ENCODE data around the gene ZNF23. TPM values are rescaled to one million over a fixed set of nuclear protein-coding genes. Genes with fewer than 3 reads are reported as not detected.

The ZNF23 gene
- polyA plus RNA-seq, 4 donors: 17.0 to 20.0 (median 18.0) TPM

GRCh38 chr16:71428883-71429282 lies 33.2 kb downstream of the ZNF23 start:
- DNase-seq (ENCODE audit: low read depth in 4 of 4, low spot score in 3 of 4): no peak

DNA sequence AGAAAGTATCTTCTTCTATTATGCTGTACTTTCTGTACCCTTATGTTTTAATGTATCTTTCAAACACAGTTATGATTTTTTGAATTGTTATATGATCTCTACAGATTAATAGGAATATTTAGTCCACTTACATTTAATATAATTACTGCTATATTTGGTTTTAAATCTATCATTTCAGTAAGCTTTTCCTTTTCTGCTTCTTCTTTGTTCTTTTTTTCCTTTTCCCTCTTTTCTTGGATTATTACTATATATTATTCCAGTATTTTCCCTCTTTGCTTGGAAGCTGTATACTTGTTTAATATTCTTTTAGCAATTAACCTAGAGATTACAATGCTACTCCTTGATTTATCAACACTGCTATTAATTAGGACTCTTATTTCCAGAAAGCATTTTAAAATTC lies 33.7 kb downstream of the ZNF23 start:
- no peak for DNase-seq (ENCODE audit: low read depth in 4 of 4, low spot score in 3 of 4)

DNA sequence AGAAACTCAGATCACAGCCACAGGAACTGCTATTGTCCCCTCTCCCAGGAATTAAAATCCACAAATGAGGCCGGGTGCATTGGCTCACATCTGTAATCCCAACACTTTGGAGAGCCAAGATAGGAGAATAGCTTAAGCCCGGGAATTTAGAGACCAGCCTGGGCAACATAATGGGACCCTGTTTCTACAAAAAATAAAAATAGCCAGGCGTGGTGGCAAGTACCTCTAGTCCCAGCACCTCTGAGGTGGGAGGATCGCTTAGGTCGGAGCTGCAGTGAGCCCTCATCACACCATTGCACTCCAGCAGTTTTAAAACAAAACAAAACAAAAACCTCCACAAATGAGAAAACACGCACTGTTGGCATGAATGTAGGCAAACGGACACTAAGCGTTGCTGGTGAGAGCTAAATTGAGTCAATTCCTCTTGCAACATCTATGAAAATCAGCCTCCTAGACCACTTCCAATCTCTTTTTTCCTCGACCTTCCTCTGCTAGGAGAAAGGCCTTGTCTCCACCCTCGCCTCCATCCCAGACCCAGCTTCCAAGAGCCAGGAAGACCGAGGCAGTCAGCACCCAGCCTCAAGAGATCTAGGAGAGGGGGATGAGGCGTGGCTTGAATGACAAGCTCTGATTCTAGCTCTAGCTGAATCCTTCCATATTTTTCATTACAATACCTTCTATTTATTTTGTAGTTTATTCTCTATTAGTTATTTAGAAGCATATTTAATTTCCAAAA lies 35.0 kb downstream of the ZNF23 start:
- DNase-seq (ENCODE audit: low read depth in 4 of 4, low spot score in 3 of 4): no peak

DNA sequence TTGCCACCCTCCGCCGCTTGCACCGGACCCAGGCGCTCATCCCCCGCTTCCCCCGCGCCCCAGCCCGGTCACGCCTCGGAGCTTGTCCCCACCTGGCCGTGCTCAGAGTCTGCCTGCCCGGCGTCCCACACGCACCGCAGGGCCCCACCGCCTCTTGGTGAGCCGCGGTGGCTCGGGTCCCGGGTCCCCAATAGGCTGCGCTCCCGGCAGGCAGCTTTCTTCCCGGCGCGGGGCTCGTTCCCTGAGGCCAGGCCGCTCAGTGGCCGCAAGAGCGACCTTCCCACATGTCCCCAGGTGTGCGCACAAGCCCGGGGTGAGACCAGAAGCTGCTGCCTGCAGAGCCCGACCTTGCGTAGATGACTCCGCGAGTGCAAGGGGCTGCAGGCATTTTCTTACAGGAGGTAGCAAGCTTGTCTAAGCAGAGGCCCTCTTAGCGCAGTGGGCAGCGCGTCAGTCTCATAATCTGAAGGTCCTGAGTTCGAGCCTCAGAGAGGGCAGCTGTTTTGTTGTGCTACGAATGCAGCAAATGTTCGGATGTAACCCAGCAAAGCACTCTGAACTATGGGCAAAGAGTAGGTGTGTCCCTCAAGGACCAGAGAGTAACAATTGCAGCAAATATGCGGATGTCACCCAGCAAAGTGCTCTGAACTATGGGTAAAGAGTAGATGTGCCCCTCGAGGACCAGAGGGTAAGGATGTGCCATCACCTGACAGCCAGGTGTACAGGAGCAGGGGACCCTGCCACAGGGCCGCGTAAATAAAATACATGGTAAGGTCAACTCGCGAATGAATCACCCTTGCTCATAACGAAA lies 35.8 kb downstream of the ZNF23 start:
- DNase-seq (ENCODE audit: low read depth in 4 of 4, low spot score in 3 of 4): peak in 2 of 4 donors; percentile 21 to 27

GRCh38 chr16:71425746-71426068 lies 36.3 kb downstream of the ZNF23 start:
- DNase-seq (ENCODE audit: low read depth in 4 of 4, low spot score in 3 of 4): no peak

DNA sequence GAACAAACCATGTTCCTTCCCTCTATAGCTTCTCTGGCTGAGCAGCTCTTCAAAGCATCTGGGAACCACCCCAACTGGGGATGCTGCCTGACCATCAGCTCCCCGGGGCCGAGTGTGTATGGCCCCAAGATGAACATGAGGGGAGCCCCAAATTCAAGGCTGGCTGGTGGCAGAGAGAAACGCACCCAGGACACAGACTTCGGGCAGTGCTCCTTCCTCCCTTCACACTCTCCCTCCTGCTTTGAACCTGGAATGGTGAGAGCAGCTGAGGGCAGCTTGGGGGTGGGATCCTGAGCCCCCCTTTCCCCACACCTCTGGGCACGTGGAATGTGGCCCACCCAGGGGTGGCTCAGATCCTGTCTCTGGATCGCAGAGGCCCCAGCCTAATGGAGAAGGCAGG lies 37.4 kb downstream of the ZNF23 start:
- no peak for DNase-seq (ENCODE audit: low read depth in 4 of 4, low spot score in 3 of 4)

DNA sequence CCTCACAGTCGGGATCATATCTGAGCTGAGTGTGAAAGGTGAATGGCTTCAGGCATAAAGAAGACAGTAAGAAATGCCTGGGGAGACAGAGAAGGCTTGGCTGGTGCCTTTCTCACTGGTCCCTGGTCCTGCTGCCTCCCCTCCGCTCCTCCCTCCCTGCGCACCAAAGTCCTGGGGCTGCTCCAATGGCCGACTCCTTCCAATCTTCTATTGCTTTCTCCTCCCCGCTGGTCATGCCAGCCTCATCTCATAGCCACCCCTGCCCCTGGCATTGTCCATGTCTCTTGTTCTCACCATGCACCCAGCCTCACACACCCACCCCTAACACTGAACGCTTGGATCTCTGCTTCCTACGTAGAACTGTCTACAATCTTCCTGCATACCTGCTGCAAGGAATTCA lies 38.2 kb downstream of the ZNF23 start:
- DNase-seq (ENCODE audit: low read depth in 4 of 4, low spot score in 3 of 4): no peak

- no peak for DNase-seq (ENCODE audit: low read depth in 4 of 4, low spot score in 3 of 4)
These were observed 39.0 kb downstream of the ZNF23 start for GRCh38 chr16:71423016-71423415.

DNA sequence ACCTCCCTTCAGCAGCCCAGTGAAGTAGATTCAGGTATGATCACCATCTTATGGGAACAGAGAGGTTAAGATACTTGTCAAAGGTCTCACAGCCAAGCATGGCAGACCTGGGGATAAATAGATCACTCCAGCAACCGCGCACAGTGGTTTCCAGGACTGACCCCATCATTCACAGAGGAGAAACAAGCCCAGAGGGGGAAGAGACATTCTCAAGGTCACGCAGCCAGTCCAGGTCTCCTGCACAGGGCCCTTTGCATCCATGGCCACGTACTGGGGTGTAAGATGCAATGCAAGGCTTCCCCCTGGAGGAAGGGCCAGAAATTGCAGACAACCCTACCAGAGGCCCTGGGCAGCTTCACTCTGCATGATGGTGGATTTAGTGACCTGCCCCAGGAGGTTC lies 40.1 kb downstream of the ZNF23 start:
- no peak for DNase-seq (ENCODE audit: low read depth in 4 of 4, low spot score in 3 of 4)

DNA sequence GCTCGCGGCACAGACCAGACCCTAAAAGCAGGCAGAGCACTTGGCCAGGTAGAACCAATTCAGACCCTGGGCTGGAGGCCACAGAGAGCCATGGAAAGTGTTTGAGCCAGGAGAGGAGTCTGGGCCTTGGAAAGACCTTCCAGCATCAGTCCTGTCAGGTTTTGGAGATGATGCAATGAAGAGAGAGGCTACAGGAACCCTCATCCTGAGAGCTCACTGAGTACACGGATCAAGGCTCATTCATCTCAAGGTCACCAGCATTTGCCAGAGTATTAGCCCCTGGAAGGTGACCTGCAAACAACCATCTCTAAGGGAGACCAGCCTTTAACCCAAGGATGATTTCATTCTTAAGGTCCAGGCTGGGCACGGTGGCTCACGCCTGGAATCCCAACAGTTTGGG lies 48.0 kb downstream of the ZNF23 start:
- DNase-seq (ENCODE audit: low read depth in 4 of 4, low spot score in 3 of 4): no peak

DNA sequence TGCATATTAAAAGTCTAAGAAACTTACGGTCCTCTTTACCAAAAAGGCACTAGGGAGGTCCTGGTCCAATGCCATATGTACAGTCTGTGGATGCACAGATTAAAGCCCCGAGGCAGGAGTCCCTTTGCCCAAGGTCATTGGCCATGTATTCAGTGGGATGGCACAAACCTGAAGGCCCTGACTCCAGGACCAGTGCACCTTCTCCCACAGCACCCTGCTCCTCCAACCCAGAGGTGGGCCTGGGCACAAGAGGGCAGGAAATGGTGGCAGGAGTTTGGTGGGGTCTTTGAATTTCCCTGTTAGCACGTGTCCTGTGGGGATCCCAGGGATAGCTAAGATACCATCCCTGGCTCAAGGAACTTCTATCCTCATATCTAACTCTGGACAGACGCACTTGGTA lies 48.7 kb downstream of the ZNF23 start:
- DNase-seq (ENCODE audit: low read depth in 4 of 4, low spot score in 3 of 4): no peak

DNA sequence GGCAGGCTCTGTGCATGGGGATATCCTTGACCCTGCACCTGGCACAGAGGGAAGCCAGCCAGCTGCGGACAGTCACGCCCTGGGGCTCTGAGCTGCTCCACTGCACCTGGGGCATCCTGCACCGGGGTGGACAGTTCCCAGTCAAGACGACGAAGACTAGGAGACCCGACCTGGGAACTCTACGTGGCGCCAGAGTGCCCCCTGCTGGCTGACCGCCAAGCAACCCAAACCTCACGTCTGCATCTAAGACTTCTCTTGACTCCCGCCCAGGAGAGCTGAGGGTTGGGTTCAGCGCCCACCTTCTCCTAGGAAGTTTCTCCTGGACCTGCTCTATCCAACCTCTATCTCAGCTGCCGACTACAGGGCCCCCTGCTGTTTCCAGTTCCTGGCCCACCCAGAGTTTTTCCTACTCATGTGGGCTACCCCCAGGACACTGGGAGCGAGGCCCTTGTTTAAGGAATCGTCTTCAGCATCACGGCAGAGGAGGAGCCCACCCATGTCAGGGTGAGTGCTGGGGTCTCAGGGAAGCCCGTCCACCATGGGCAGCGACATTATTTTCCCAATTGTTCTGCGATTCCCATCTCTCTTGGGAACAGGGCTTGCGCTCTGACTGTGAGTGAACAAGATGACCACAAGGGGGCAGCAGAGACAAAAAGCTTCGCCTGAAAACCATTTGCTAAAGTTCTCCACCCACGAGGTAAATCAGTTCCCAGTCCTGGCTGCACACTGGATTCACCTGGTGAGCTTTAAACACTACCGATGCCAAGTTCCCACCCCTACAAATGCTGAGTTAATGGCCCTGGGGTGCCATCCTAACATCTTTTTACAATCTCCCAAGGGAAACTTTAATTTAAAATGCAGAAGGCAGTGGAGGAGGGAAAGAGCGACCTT lies 49.5 kb downstream of the ZNF23 start:
- peak in 2 of 4 donors; percentile 44 to 55 for DNase-seq (ENCODE audit: low read depth in 4 of 4, low spot score in 3 of 4)

DNA sequence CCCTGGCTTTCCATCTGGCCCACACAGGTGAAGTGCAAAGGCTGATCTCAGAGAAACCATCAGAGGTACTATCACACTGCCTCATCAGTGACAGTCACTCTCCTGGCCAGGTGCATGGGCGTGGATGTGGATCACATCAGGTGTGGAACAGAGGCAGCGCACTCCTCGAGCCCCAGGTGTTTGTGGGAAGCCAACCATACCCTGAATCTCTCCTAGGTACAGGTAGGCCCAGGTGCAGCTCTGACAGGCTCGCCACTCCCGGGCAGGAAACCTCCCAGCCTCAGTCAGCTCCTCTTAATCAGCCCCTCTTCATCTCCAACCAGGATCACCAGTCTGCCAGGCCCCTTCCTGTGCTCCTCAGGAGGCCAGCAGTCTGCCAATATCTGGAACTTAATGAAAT lies 51.9 kb downstream of the ZNF23 start:
- DNase-seq (ENCODE audit: low read depth in 4 of 4, low spot score in 3 of 4): no peak

GRCh38 chr16:71409011-71409775 lies 52.9 kb downstream of the ZNF23 start:
- DNase-seq (ENCODE audit: low read depth in 4 of 4, low spot score in 3 of 4): no peak

GRCh38 chr16:71408536-71408935 lies 53.5 kb downstream of the ZNF23 start:
- DNase-seq (ENCODE audit: low read depth in 4 of 4, low spot score in 3 of 4): no peak

- no peak for DNase-seq (ENCODE audit: low read depth in 4 of 4, low spot score in 3 of 4)
These were observed 54.3 kb downstream of the ZNF23 start for GRCh38 chr16:71407731-71408130.

GRCh38 chr16:71406724-71407123 lies 55.3 kb downstream of the ZNF23 start:
- no peak for DNase-seq (ENCODE audit: low read depth in 4 of 4, low spot score in 3 of 4)

DNA sequence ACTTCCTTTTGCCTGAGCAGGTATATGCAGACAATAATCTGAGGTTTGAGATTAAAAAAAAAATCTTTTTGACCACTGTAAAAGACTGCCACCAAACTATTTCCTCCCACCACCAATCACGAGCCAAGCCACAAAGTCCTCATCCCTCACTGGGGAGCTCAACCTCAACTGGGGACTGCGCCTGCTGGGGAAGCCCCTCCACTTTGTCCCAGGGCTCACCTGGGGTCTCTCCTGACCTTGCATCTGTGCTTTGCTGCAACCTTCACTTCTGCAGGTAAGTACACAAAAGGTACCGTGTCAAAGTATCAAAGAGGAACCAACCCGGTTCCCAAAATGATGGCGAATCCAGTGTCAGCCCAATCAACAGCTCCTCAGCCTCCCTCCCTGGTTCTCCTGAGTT lies 55.7 kb downstream of the ZNF23 start:
- DNase-seq (ENCODE audit: low read depth in 4 of 4, low spot score in 3 of 4): no peak

DNA sequence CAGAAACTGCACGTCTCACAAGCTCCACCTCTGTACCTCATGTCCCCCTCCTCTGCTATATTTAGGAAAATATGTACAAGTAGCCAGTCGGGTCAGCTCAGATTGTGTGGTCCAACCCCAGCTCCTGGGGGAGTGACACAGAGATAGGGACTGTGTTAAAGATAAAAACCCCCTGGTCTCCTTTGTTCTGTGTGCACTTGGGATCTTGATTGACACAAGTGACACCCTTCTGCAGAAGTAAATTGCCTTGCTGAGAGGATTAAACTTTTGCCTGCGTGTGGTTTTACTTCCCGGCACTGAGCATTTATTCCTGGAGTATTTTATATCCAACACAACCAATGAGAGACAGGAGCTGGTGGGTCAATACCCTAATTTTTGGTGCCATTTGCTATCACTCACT lies 57.7 kb downstream of the ZNF23 start:
- no peak for DNase-seq (ENCODE audit: low read depth in 4 of 4, low spot score in 3 of 4)

DNA sequence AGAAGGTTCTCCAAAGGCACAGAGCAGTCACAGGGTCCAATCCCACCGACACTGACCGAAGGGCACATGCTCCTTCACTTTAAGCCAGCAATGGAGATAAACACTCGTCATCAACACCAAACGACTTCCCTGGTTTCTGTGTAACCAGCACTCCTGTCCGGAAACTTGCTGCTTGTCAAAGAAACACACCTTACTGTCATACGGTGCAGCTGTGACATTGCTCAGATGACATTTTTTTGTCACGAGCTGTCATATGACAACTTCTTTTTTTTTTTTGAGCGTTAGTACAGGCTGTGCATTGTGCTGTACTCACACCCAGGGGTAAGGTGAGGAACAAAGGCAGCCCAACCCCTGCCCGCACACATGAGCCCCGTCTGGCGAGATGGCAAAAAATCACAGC lies 59.4 kb downstream of the ZNF23 start:
- DNase-seq (ENCODE audit: low read depth in 4 of 4, low spot score in 3 of 4): no peak

DNA sequence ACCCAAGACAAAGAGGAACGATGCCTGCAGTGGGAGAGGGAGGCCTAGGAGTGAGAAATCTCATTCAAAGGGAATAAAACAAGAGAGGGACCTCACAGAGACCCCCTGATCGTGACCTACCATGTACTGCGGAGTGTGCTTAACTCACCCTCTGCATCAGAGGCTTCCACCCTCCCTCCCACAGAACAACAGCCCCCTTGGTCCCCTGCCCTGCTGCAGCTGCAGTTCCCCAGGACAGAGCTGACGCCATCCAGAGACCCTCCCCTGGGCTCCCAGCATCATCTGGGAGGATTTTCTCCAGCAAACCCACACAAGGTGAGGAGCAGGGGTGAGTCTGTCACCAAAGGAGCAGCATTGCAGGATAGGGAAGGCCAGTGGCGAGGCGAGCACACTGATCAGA lies 60.0 kb downstream of the ZNF23 start:
- DNase-seq (ENCODE audit: low read depth in 4 of 4, low spot score in 3 of 4): no peak

Measured in left renal pelvis (tissue), 4 donors.